ENCODE measurements around the gene ARHGAP22. TPM values are rescaled to one million over a fixed set of nuclear protein-coding genes. Genes with fewer than 3 reads are reported as not detected.

ARHGAP22 gene
- total RNA-seq, 1 experiment from 2014 or later = 1.8 TPM

DNA sequence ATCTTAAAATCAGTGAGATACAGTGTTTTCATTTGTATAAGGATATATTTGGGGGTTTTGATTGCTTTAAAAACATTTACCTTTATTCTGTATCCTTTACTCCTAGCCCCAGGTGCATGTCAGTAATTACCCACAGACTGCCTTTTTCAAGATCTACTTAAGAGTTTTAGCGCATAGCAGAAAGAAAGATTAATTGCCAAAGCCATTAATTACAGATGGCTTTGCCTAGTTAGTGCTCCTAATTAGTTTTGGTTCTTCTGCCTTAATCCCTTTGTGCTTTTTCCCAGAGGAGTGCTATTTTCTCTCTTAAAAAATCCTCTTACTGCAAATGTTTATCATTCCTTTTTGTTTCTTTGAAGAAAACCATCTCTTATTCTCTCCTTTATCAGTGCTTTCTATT is 175.6 kb downstream of the ARHGAP22 start:
- ChIA-PET POLR2A (no interaction called here), CTCF (no interaction called here)
- BruUV-seq (replicated peaks) = no TSS peak
- Histone ChIP-seq H3K36me3 (ENCODE audit: control insufficient read depth, insufficient read depth, low read length) (peaks cover 4% of the 10 kb centered on the region; the same call in 1 of the 2 replicates), H3K27ac (ENCODE audit: low read length) (no peak overlapping the region), H3K9me3 (ENCODE audit: control insufficient read depth, insufficient read depth, low read depth, low read length) (no peaks in the 10 kb centered on the region), H3K4me3 (ENCODE audit: low read depth in 2 of 2, low read length in 2 of 2) (no peak overlapping the region), H3K4me1 (ENCODE audit: control insufficient read depth, insufficient read depth, low read length) (no peaks in the 10 kb centered on the region), H3K27me3 (ENCODE audit: control insufficient read depth, insufficient read depth, low read length) (no peaks in the 10 kb centered on the region)
- no peak for TF ChIP-seq SIN3A (IDR thresholded peaks at IDR 0.05; ENCODE audit: borderline replicate concordance, insufficient read depth, low read depth, low read length)
- TF ChIP-seq, protein P1, sequence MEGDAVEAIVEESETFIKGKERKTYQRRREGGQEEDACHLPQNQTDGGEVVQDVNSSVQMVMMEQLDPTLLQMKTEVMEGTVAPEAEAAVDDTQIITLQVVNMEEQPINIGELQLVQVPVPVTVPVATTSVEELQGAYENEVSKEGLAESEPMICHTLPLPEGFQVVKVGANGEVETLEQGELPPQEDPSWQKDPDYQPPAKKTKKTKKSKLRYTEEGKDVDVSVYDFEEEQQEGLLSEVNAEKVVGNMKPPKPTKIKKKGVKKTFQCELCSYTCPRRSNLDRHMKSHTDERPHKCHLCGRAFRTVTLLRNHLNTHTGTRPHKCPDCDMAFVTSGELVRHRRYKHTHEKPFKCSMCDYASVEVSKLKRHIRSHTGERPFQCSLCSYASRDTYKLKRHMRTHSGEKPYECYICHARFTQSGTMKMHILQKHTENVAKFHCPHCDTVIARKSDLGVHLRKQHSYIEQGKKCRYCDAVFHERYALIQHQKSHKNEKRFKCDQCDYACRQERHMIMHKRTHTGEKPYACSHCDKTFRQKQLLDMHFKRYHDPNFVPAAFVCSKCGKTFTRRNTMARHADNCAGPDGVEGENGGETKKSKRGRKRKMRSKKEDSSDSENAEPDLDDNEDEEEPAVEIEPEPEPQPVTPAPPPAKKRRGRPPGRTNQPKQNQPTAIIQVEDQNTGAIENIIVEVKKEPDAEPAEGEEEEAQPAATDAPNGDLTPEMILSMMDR (IDR thresholded peaks at IDR 0.05) = no peak
- no peak for TF ChIP-seq REST (IDR thresholded peaks at IDR 0.05; ENCODE audit: insufficient read depth in 1 of 2, low read depth in 2 of 2, low read length in 1 of 2)
- TF ChIP-seq POLR2AphosphoS5 (IDR thresholded peaks at IDR 0.05; ENCODE audit: low read depth, low read length) = no peak
- TF ChIP-seq TCF7L2 (IDR thresholded peaks at IDR 0.05; ENCODE audit: low read depth, low read length) = no peak
- ATAC-seq (no peak), DNase-seq (ENCODE audit: low read depth, low spot score) (no peak)
- in situ Hi-C loops (cut with HindIII; ENCODE audit: low pct_unique_long_range_greater_than_20kb, low sequenced_read_pairs) = no loop called here
- intact Hi-C loops (cut with micrococcal nuclease; ENCODE audit: unreplicated experiment) = no loop called here

- no peak overlapping the region for H3K27ac ChIP-seq (ENCODE audit: low read length)
Observed at GRCh38 chr10:48428896-48429295, 176.0 kb downstream of the ARHGAP22 start.

More at GRCh38 chr10:48428896-48429295, 176.0 kb downstream of the ARHGAP22 start:
- ATAC-seq = no peak
- ChIA-PET CTCF (no interaction called here), POLR2A (no interaction called here)
- Histone ChIP-seq H3K9me3 (ENCODE audit: control insufficient read depth, insufficient read depth, low read depth, low read length) (no peaks in the 10 kb centered on the region), H3K36me3 (ENCODE audit: control insufficient read depth, insufficient read depth, low read length) (peaks cover 4% of the 10 kb centered on the region; the same call in 1 of the 2 replicates), H3K27me3 (ENCODE audit: control insufficient read depth, insufficient read depth, low read length) (no peaks in the 10 kb centered on the region), H3K4me3 (ENCODE audit: low read depth in 2 of 2, low read length in 2 of 2) (no peak overlapping the region), H3K4me1 (ENCODE audit: control insufficient read depth, insufficient read depth, low read length) (no peaks in the 10 kb centered on the region)
- no peak for TF ChIP-seq POLR2AphosphoS5 (IDR thresholded peaks at IDR 0.05; ENCODE audit: low read depth, low read length)
- TF ChIP-seq SIN3A (IDR thresholded peaks at IDR 0.05; ENCODE audit: borderline replicate concordance, insufficient read depth, low read depth, low read length) = no peak
- TF ChIP-seq, protein P1 (IDR thresholded peaks at IDR 0.05) = no peak
- no peak for TF ChIP-seq REST (IDR thresholded peaks at IDR 0.05; ENCODE audit: insufficient read depth in 1 of 2, low read depth in 2 of 2, low read length in 1 of 2)
- TF ChIP-seq TCF7L2 (IDR thresholded peaks at IDR 0.05; ENCODE audit: low read depth, low read length) = no peak
- intact Hi-C loops (cut with micrococcal nuclease; ENCODE audit: unreplicated experiment) (no loop called here), in situ Hi-C loops (cut with HindIII; ENCODE audit: low pct_unique_long_range_greater_than_20kb, low sequenced_read_pairs) (no loop called here)
- no peak for DNase-seq (ENCODE audit: low read depth, low spot score)
- no TSS peak for BruUV-seq (replicated peaks)
